ENCODE results near the gene TSPO2.

The TSPO2 gene

GRCh38 chr6:41090841-41091761 lies 48.8 kb downstream of the TSPO2 start:
- no peak for ATAC-seq (ENCODE audit: insufficient read depth, low read depth)
- no peak overlapping the region for H2AFZ ChIP-seq (ENCODE audit: low read depth, low read length)
- DNase-seq: no peak
- H3K27ac ChIP-seq (ENCODE audit: low read length): no peak overlapping the region
- TF ChIP-seq CTCF (IDR thresholded peaks at IDR 0.05; ENCODE audit: borderline replicate concordance, extremely low read depth, low read length, poor library complexity, severe bottlenecking): no peak
- no peak for TF ChIP-seq EZH2 (IDR thresholded peaks at IDR 0.05; ENCODE audit: borderline replicate concordance, low read depth, low read length, severe bottlenecking)
- peaks cover 3% of the 10 kb centered on the region; the same call in 1 of the 2 replicates for H4K20me1 ChIP-seq (ENCODE audit: insufficient read depth, low read length)
- no peaks in the 10 kb centered on the region for H3K27me3 ChIP-seq (ENCODE audit: insufficient read depth, low read length, poor library complexity)
- no peak overlapping the region for H3K4me3 ChIP-seq (ENCODE audit: low read depth in 1 of 2, low read length in 2 of 2)
- peaks cover 94% of the 10 kb centered on the region for H3K36me3 ChIP-seq (ENCODE audit: insufficient read depth, low read length)
- H3K9ac ChIP-seq (ENCODE audit: low read depth, low read length): no peak overlapping the region
- H3K9me3 ChIP-seq (ENCODE audit: insufficient read depth, low read length, severe bottlenecking): no peaks in the 10 kb centered on the region
- no peaks in the 10 kb centered on the region for H3K4me1 ChIP-seq (ENCODE audit: insufficient read depth, low read length)
- H3K79me2 ChIP-seq (ENCODE audit: insufficient read depth, low read length): peaks cover 26% of the 10 kb centered on the region
- no peak overlapping the region for H3K4me2 ChIP-seq (ENCODE audit: insufficient read depth, low read length)

- H3K4me3 ChIP-seq (ENCODE audit: low read depth in 1 of 2, low read length in 2 of 2): no peak overlapping the region
- no peak overlapping the region for H2AFZ ChIP-seq (ENCODE audit: low read depth, low read length)
- H3K4me1 ChIP-seq (ENCODE audit: insufficient read depth, low read length): no peaks in the 10 kb centered on the region
- peaks cover 95% of the 10 kb centered on the region for H3K36me3 ChIP-seq (ENCODE audit: insufficient read depth, low read length)
- no peak overlapping the region for H3K9ac ChIP-seq (ENCODE audit: low read depth, low read length)
- TF ChIP-seq EZH2 (IDR thresholded peaks at IDR 0.05; ENCODE audit: borderline replicate concordance, low read depth, low read length, severe bottlenecking): no peak
- TF ChIP-seq CTCF (IDR thresholded peaks at IDR 0.05; ENCODE audit: borderline replicate concordance, extremely low read depth, low read length, poor library complexity, severe bottlenecking): peak; percentile 38
- peak; percentile 67; the same call in 2 of the 3 replicates for ATAC-seq (ENCODE audit: insufficient read depth, low read depth)
- H3K27ac ChIP-seq (ENCODE audit: low read length): no peak overlapping the region
- peaks cover 3% of the 10 kb centered on the region; the same call in 1 of the 2 replicates for H4K20me1 ChIP-seq (ENCODE audit: insufficient read depth, low read length)
- H3K9me3 ChIP-seq (ENCODE audit: insufficient read depth, low read length, severe bottlenecking): no peaks in the 10 kb centered on the region
- peaks cover 14% of the 10 kb centered on the region for H3K79me2 ChIP-seq (ENCODE audit: insufficient read depth, low read length)
- H3K4me2 ChIP-seq (ENCODE audit: insufficient read depth, low read length): no peak overlapping the region
- no peak for DNase-seq
- no peaks in the 10 kb centered on the region for H3K27me3 ChIP-seq (ENCODE audit: insufficient read depth, low read length, poor library complexity)
These were observed 50.3 kb downstream of the TSPO2 start for GRCh38 chr6:41092421-41093140.

- Histone ChIP-seq H3K4me2 (ENCODE audit: insufficient read depth, low read length) (no peak overlapping the region), H2AFZ (ENCODE audit: low read depth, low read length) (no peak overlapping the region), H3K4me1 (ENCODE audit: insufficient read depth, low read length) (no peaks in the 10 kb centered on the region), H3K9ac (ENCODE audit: low read depth, low read length) (no peak overlapping the region), H3K79me2 (ENCODE audit: insufficient read depth, low read length) (peaks cover 8% of the 10 kb centered on the region; the same call in 1 of the 2 replicates), H3K9me3 (ENCODE audit: insufficient read depth, low read length, severe bottlenecking) (no peaks in the 10 kb centered on the region), H3K4me3 (ENCODE audit: low read depth in 1 of 2, low read length in 2 of 2) (no peak overlapping the region), H3K27me3 (ENCODE audit: insufficient read depth, low read length, poor library complexity) (no peaks in the 10 kb centered on the region), H3K27ac (ENCODE audit: low read length) (no peak overlapping the region), H4K20me1 (ENCODE audit: insufficient read depth, low read length) (peaks cover 3% of the 10 kb centered on the region; the same call in 1 of the 2 replicates), H3K36me3 (ENCODE audit: insufficient read depth, low read length) (peaks cover 98% of the 10 kb centered on the region)
- DNase-seq: no peak
- TF ChIP-seq CTCF (IDR thresholded peaks at IDR 0.05; ENCODE audit: borderline replicate concordance, extremely low read depth, low read length, poor library complexity, severe bottlenecking) (no peak), EZH2 (IDR thresholded peaks at IDR 0.05; ENCODE audit: borderline replicate concordance, low read depth, low read length, severe bottlenecking) (no peak)
- ATAC-seq (ENCODE audit: insufficient read depth, low read depth): no peak
These were observed 51.5 kb downstream of the TSPO2 start for GRCh38 chr6:41093729-41094128.
